ENCODE measurements around the gene ANAPC13. TPM values are rescaled to one million over a fixed set of nuclear protein-coding genes. Genes with fewer than 3 reads are reported as not detected.

Gene ANAPC13
- total RNA-seq, 2 donors from 2014 or later: 40.2 to 83.2 TPM

DNA sequence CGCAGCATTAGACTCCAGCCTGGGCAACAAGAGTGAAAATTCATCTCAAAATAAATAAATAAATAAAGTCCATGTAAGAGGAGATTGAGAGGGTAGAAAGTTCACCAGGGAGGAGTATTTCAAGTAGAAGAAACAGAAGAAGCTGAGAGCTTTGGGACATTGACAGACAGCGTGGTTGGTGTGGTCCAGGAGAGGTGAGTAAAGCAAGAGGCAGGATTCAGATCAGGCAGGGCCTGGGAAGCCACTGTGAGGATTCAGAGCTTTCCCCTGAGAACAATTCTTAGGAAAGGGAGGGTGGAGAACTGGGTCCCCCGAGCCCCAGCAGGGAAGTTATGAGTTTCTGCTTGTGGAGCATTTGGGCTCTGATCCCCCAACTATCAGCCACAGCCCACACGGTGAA is 57.4 kb downstream of the ANAPC13 start:
- WGBS: 91% methylated on average over 4 of the region's 4 CpGs
- Histone ChIP-seq H3K27me3 (replicated peaks; ENCODE audit: insufficient read depth) (no peaks in the 10 kb centered on the region), H3K27ac (no peak overlapping the region), H3K4me3 (no peak overlapping the region), H3K9me3 (no peaks in the 10 kb centered on the region), H3K36me3 (no peaks in the 10 kb centered on the region), H3K4me1 (replicated peaks) (no peaks in the 10 kb centered on the region)
- intact Hi-C loops (cut with DNase I): no loop called here
- DNase-seq (ENCODE audit: low spot score): no peak
- TF ChIP-seq POLR2AphosphoS5 (IDR thresholded peaks at IDR 0.05) (no peak), POLR2A (IDR thresholded peaks at IDR 0.05) (no peak)

Other genes starting within 250 kb of the ANAPC13 start
- 10 to 100 TPM; 61.6 to 95.8 TPM for gene RYK, start 235.1 kb downstream of the ANAPC13 start, total RNA-seq
- gene AMOTL2, start 111.5 kb downstream of the ANAPC13 start, total RNA-seq: 10 to 100 TPM; 86.1 to 92.8 TPM
- gene CEP63, start 72 bp upstream of the ANAPC13 start, total RNA-seq: 10 to 100 TPM; 35.2 to 60.1 TPM
- 1 to 10 TPM; 1.4 to 1.7 TPM for gene KY, start 165.0 kb upstream of the ANAPC13 start, total RNA-seq

All from prostate gland (tissue), 2 donors.